AG04449 (cell line): ENCODE results near the gene ALG12.

Experiments used
- CTCF ChIA-PET: fragments of 350-600 bp; formaldehyde crosslinking; extraction: SDS; loops from one replicate; lab custom pipeline; 2021; ENCODE audit warnings: antibody characterized with exemption; lab: Yijun Ruan, JAX
- POLR2A ChIA-PET: fragments of 400-600, 350-600 bp; formaldehyde crosslinking; extraction: SDS; loops from one replicate; lab custom pipeline; 2020; ENCODE audit warnings: antibody characterized with exemption, inconsistent platforms; lab: Yijun Ruan, JAX
- DNase-seq: peaks from one replicate; pipeline ENCODE4 v3.0.0-alpha.2; 2010; ENCODE audit warnings: low read depth, low spot score
- H3K4me3 ChIP-seq: 2 replicates; pipeline ENCODE4 v1.5.1; 2011; ENCODE audit warnings: low read depth, mild to moderate bottlenecking, control low read depth, low read length
- CTCF ChIP-seq: IDR thresholded peaks from one replicate; pipeline ENCODE4 v1.5.1; 2011; ENCODE audit warnings: mild to moderate bottlenecking, moderate library complexity, low read length, control low read depth, inconsistent platforms; ENCODE audit not compliant: insufficient read depth; ENCODE audit errors: missing control alignments

ALG12 gene

GRCh38 chr22:49951678-49951985 lies 33.4 kb upstream of the ALG12 start:
- ChIA-PET CTCF (interaction anchor here (1.1 to 2.1 kb wide), 3 partner anchors 21 to 79 kb away, joined by 3 to 8 read pairs (median 8); no protein-coding TSS in a partner anchor), POLR2A (interaction anchor here (1.1 to 2.0 kb wide), 3 partner anchors 11 to 19 kb away, joined by 6 to 21 read pairs (median 7); partner anchors contain the start of gene PIM3)
- no peak overlapping the region for H3K4me3 ChIP-seq
- TF ChIP-seq CTCF: no peak
- no peak for DNase-seq

- POLR2A ChIA-PET: interaction anchor here (1.4 to 2.0 kb wide), 2 partner anchors 11 to 15 kb away, joined by 6 to 21 read pairs; partner anchors contain the start of gene PIM3
Measured at GRCh38 chr22:49951000-49951677, 32.9 kb upstream of the ALG12 start.

GRCh38 chr22:49950396-49950994 lies 32.3 kb upstream of the ALG12 start:
- ChIA-PET POLR2A (no interaction called here), CTCF (interaction anchor here (1.8 to 2.1 kb wide), 2 partner anchors 20 to 80 kb away, joined by 8 read pairs; no protein-coding TSS in a partner anchor)
- no peak overlapping the region for H3K4me3 ChIP-seq
- no peak for DNase-seq
- no peak for TF ChIP-seq CTCF

More at GRCh38 chr22:49951000-49951677, 32.9 kb upstream of the ALG12 start:
- no peak overlapping the region for H3K4me3 ChIP-seq
- no peak for DNase-seq
- CTCF ChIA-PET: interaction anchor here (1.1 to 2.1 kb wide), 3 partner anchors 21 to 79 kb away, joined by 3 to 8 read pairs (median 8); no protein-coding TSS in a partner anchor
- no peak for TF ChIP-seq CTCF

- H3K4me3 ChIP-seq: no peak overlapping the region
- no peak for TF ChIP-seq CTCF
- ChIA-PET CTCF (interaction anchor here (1.8 kb wide), 1 partner anchor 80 kb away, joined by 8 read pairs; no protein-coding TSS in a partner anchor), POLR2A (no interaction called here)
- no peak for DNase-seq
Measured at GRCh38 chr22:49949914-49950292, 31.7 kb upstream of the ALG12 start.

- POLR2A ChIA-PET: no interaction called here
Measured at GRCh38 chr22:49948958-49949913, 31.0 kb upstream of the ALG12 start.

More at GRCh38 chr22:49948958-49949913, 31.0 kb upstream of the ALG12 start:
- TF ChIP-seq CTCF: no peak
- H3K4me3 ChIP-seq: no peak overlapping the region
- CTCF ChIA-PET: no interaction called here
- no peak for DNase-seq
